GM23338 (cell line): ENCODE results near the gene DYNC2H1. TPM values are rescaled to one million over a fixed set of nuclear protein-coding genes. Genes with fewer than 3 reads are reported as not detected.

Experiments
- ATAC-seq: fragments of 200-7000 bp; cut with Tn5 transposase; 3 replicates; pipeline ENCODE4 v1.9.1; 2020
- DNase-seq: peaks from one replicate; pipeline ENCODE4 v3.0.0-alpha.2; 2015; ENCODE audit warnings: low spot score
- H2AFZ ChIP-seq: fragments of 200-600 bp; sonication (generic); 2 replicates; pipeline ENCODE4 v1.8.0; 2016; ENCODE audit warnings: antibody characterized with exemption, mild to moderate bottlenecking, moderate library complexity
- H3F3A ChIP-seq: fragments of 200-600 bp; sonication (generic); replicated peaks from 2 replicates; pipeline ENCODE4 v1.8.0; 2017; ENCODE audit warnings: antibody characterized with exemption, mixed run types, low read depth
- H3K27ac ChIP-seq: fragments of 200-600 bp; sonication (generic); 2 replicates; pipeline ENCODE4 v1.6.1; 2016; ENCODE audit warnings: low read depth
- H3K27me3 ChIP-seq: fragments of 200-600 bp; sonication (generic); 2 replicates; pipeline ENCODE4 v1.8.0; 2016; ENCODE audit warnings: mild to moderate bottlenecking, mixed run types, moderate library complexity; ENCODE audit not compliant: insufficient read depth
- H3K36me3 ChIP-seq: fragments of 200-600 bp; sonication (generic); 2 replicates; pipeline ENCODE4 v1.8.0; 2016; ENCODE audit warnings: mild to moderate bottlenecking; ENCODE audit not compliant: insufficient read depth
- H3K4me1 ChIP-seq: fragments of 200-600 bp; sonication (generic); 2 replicates; pipeline ENCODE4 v1.8.0; 2016; ENCODE audit warnings: mild to moderate bottlenecking, moderate library complexity; ENCODE audit not compliant: insufficient read depth
- H3K4me2 ChIP-seq: fragments of 200-600 bp; sonication (generic); 2 replicates; pipeline ENCODE4 v1.7.1; 2017; ENCODE audit warnings: mixed run types
- H3K4me3 ChIP-seq: fragments of 200-600 bp; sonication (generic); 2 replicates; pipeline ENCODE4 v1.6.1; 2016; ENCODE audit warnings: mixed run types
- H3K79me2 ChIP-seq: fragments of 200-600 bp; sonication (generic); replicated peaks from 2 replicates; pipeline ENCODE4 v1.8.0; 2017; ENCODE audit warnings: mild to moderate bottlenecking; ENCODE audit not compliant: insufficient read depth
- H3K9me2 ChIP-seq: fragments of 200-600 bp; sonication (generic); 2 replicates; pipeline ENCODE4 v1.8.0; 2017; ENCODE audit not compliant: insufficient read depth
- H4K20me1 ChIP-seq: fragments of 200-600 bp; sonication (generic); replicated peaks from 2 replicates; pipeline ENCODE4 v1.8.0; 2017; ENCODE audit warnings: mild to moderate bottlenecking; ENCODE audit not compliant: insufficient read depth
- H3K27ac Mint-ChIP-seq: 2 replicates; pipeline ENCODE4 v1.8.0; 2020; ENCODE audit warnings: inconsistent platforms, mild to moderate bottlenecking, moderate library complexity, mixed read lengths
- H3K27me3 Mint-ChIP-seq: 3 replicates; pipeline ENCODE4 v1.8.0; 2022; ENCODE audit warnings: low read depth, mild to moderate bottlenecking, moderate library complexity, mixed read lengths, inconsistent platforms; ENCODE audit not compliant: insufficient read depth, poor library complexity
- H3K36me3 Mint-ChIP-seq: 3 replicates; pipeline ENCODE4 v1.8.0; 2021; ENCODE audit warnings: low read depth, mild to moderate bottlenecking, inconsistent platforms, moderate library complexity, mixed read lengths
- H3K4me1 Mint-ChIP-seq: 3 replicates; pipeline ENCODE4 v1.8.0; 2020; ENCODE audit warnings: mild to moderate bottlenecking, inconsistent platforms, mixed read lengths
- H3K4me3 Mint-ChIP-seq: 3 replicates; pipeline ENCODE4 v1.8.0; 2021; ENCODE audit warnings: moderate library complexity, mild to moderate bottlenecking, inconsistent platforms, mixed read lengths
- H3K9me3 Mint-ChIP-seq: 3 replicates; pipeline ENCODE4 v1.8.0; 2020; ENCODE audit warnings: moderate library complexity, mild to moderate bottlenecking, inconsistent platforms, mixed read lengths
- EZH2 ChIP-seq: fragments of 200-600 bp; sonication (generic); IDR thresholded peaks from one replicate; pipeline ENCODE4 v1.8.0; 2017; ENCODE audit warnings: antibody characterized with exemption, mild to moderate bottlenecking, low read depth; ENCODE audit not compliant: unreplicated experiment
- EZH2phosphoT487 ChIP-seq: fragments of 200-600 bp; sonication (generic); IDR thresholded peaks from one replicate; pipeline ENCODE4 v1.8.1; 2018; ENCODE audit warnings: antibody characterized with exemption; ENCODE audit not compliant: unreplicated experiment
- JUNB ChIP-seq: IDR thresholded peaks from one replicate; pipeline ENCODE4 v1.6.1; 2016; ENCODE audit warnings: antibody characterized with exemption; ENCODE audit not compliant: unreplicated experiment
- NANOG ChIP-seq: IDR thresholded peaks from 2 replicates; pipeline ENCODE4 v1.6.1; 2016; ENCODE audit warnings: antibody characterized with exemption, borderline replicate concordance
- REST ChIP-seq: IDR thresholded peaks from one replicate; pipeline ENCODE4 v1.6.1; 2018; ENCODE audit warnings: antibody characterized with exemption; ENCODE audit not compliant: unreplicated experiment
- STAT1 ChIP-seq: IDR thresholded peaks from one replicate; pipeline ENCODE4 v1.6.1; 2016; ENCODE audit warnings: antibody characterized with exemption; ENCODE audit not compliant: unreplicated experiment
- ZNF114 ChIP-seq: fragments of 250-450 bp; sonication (Bioruptor Pico); IDR thresholded peaks from 2 replicates; pipeline ENCODE4 v1.5.0; 2020; ENCODE audit warnings: mild to moderate bottlenecking, moderate library complexity
- ZNF331 ChIP-seq: fragments of 250-450 bp; sonication (Bioruptor Pico); IDR thresholded peaks from 2 replicates; pipeline ENCODE4 v1.5.0; 2020; ENCODE audit warnings: low read depth, mild to moderate bottlenecking, moderate library complexity
- polyA plus RNA-seq: library from polyadenylated mRNA; unstranded; fragments of >200 nt; fragmentation: Nextera tagmentation; extraction: Ambion mirVana; gene quantifications from 2 replicates; pipeline ENCODE4 v1.2.1, GENCODE V29; 2016
- total RNA-seq: library from RNA; depleted of rRNA; stranded (reverse); fragments of >200 nt; shearing (Covaris generic); gene quantifications from 2 replicates; pipeline ENCODE4 v1.2.3, GENCODE V29; 2014
- TF ChIP-seq, protein P1 (sequence below), 2 experiments: fragments of 200-600 bp in 1 of 2; sonication (generic) in 1 of 2; conservative IDR thresholded peaks; 2 replicates each; pipeline versions ENCODE4 v1.5.1 to v1.6.1; 2016 to 2017; ENCODE audit warnings: antibody characterized with exemption in 2 of 2, low read depth in 2 of 2, mild to moderate bottlenecking in 2 of 2, moderate library complexity in 1 of 2
- TF ChIP-seq, protein P2 (sequence below): IDR thresholded peaks from 2 replicates; pipeline ENCODE4 v1.6.1; 2016; ENCODE audit warnings: antibody characterized with exemption

Gene DYNC2H1
- total and polyA plus RNA-seq, 2 experiments from 2014 or later, result 19.3 to 22.5 TPM

DNA sequence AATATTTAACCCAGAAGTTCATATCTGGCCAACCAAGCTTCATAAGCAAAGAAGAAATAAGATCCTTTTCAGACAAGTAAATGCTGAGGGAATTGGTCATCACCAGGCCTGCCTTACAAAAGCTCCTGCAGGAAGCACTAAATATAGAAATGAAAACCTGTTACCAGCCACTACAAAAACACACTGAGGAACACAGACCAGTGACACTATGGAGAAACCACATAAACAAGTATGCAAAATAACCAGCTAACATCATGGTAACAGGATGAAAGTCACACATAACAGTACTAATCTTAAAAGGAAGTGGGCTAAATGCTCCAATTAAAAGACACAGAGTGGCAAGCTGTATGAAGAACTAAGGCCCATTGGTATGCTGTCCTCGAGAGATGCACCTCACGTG lies 311.4 kb downstream of the DYNC2H1 start:
- no peak for ATAC-seq
- no peaks in the 10 kb centered on the region for H3K9me3 Mint-ChIP-seq

DNA sequence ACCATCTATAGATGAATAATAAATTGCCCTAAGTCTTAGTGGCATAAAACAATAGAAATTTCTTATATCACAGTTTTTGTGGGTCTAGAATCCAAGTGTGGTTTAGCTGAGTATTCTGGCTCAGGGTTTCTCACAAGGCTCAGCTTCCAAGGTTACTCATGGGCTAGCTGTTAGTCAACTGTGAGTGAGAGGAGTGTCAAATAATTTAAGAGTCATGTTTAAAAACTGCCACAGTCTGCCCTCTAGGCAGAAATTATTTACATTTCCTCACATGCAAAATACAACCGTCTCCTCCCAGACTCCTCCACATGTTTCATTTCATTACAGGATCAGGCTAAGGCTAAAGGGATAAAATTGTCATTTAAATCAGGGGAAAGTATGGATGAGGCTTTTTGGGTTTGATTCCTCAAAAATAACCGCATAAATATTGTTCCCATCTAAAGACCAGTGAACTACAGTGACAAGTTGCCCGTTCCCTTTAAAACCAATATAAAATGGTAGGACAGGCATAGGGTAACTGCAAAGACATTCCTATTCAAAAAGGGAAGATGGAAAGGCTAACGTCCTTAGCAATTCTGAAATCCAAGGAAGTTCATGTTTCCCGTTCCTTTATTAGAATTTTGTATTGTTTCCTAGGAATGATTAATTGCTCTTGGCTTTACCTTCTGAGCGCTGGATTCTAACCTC lies 324.3 kb downstream of the DYNC2H1 start:
- H3K4me1 Mint-ChIP-seq, result peaks cover 12% of the 10 kb centered on the region; the same call in 2 of the 3 replicates
- H3K27ac Mint-ChIP-seq, result no peak overlapping the region
- Histone ChIP-seq H3K4me2 (no peak overlapping the region), H3K4me3 (no peak overlapping the region), H3K79me2 (no peaks in the 10 kb centered on the region), H3K27me3 (no peaks in the 10 kb centered on the region), H3K9me2 (0 out of 2 replicates have a peak, but pooled peaks cover 3% of the 10 kb centered on the region), H3K27ac (no peak overlapping the region), H2AFZ (no peak overlapping the region), H3K36me3 (no peaks in the 10 kb centered on the region), H3F3A (no peaks in the 10 kb centered on the region), H3K4me1 (no peaks in the 10 kb centered on the region), H4K20me1 (no peaks in the 10 kb centered on the region)
- no peak overlapping the region for H3K4me3 Mint-ChIP-seq
- no peaks in the 10 kb centered on the region for H3K27me3 Mint-ChIP-seq
- H3K36me3 Mint-ChIP-seq, result no peaks in the 10 kb centered on the region
- ATAC-seq, result no peak
- no peaks in the 10 kb centered on the region for H3K9me3 Mint-ChIP-seq
- DNase-seq, result no peak
- TF ChIP-seq ZNF331 (CRISPR knock-in tag) (no peak), NANOG (no peak)
- TF ChIP-seq, protein P1, sequence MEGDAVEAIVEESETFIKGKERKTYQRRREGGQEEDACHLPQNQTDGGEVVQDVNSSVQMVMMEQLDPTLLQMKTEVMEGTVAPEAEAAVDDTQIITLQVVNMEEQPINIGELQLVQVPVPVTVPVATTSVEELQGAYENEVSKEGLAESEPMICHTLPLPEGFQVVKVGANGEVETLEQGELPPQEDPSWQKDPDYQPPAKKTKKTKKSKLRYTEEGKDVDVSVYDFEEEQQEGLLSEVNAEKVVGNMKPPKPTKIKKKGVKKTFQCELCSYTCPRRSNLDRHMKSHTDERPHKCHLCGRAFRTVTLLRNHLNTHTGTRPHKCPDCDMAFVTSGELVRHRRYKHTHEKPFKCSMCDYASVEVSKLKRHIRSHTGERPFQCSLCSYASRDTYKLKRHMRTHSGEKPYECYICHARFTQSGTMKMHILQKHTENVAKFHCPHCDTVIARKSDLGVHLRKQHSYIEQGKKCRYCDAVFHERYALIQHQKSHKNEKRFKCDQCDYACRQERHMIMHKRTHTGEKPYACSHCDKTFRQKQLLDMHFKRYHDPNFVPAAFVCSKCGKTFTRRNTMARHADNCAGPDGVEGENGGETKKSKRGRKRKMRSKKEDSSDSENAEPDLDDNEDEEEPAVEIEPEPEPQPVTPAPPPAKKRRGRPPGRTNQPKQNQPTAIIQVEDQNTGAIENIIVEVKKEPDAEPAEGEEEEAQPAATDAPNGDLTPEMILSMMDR (conservative IDR thresholded peaks at IDR 0.05; ENCODE audit: low read depth in 2 of 2), result no peak

More for the DNA sequence above, 311.4 kb downstream of the DYNC2H1 start:
- H4K20me1 ChIP-seq, result no peaks in the 10 kb centered on the region
- Mint-ChIP-seq H3K4me3 (no peak overlapping the region), H3K27ac (no peak overlapping the region; the same call in 1 of the 2 replicates), H3K27me3 (peaks cover 2% of the 10 kb centered on the region), H3K4me1 (peaks cover 6% of the 10 kb centered on the region), H3K36me3 (peaks cover 3% of the 10 kb centered on the region; the same call in 2 of the 3 replicates)
- H3K27ac ChIP-seq, result no peak overlapping the region
- H3K4me2 ChIP-seq, result no peak overlapping the region
- H3K9me2 ChIP-seq, result peaks cover 15% of the 10 kb centered on the region; the same call in 1 of the 2 replicates
- TF ChIP-seq ZNF114 (no peak), EZH2phosphoT487 (no peak), EZH2 (no peak)
- H3K4me1 ChIP-seq, result no peaks in the 10 kb centered on the region
- H3K36me3 ChIP-seq, result no peaks in the 10 kb centered on the region
- no peak for DNase-seq
- no peaks in the 10 kb centered on the region for H3F3A ChIP-seq
- H3K4me3 ChIP-seq, result no peak overlapping the region
- H3K79me2 ChIP-seq, result no peaks in the 10 kb centered on the region
- H3K27me3 ChIP-seq, result no peaks in the 10 kb centered on the region
- no peak overlapping the region for H2AFZ ChIP-seq

DNA sequence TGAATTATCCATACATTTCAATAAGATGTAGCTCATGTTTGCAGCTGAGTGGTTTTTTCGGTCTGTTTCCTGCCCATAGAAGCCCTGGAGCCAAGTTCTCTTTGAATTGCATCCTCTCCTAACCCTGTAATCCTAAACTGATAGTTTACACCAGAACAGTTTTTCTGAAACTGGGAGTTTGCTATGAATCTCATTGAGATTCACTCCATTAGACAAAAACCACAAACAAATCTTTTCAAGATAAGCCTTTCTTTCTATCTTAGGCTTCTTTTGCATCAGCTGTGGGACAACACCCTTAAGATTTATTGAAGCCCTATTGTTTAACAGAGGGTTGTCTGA lies 324.8 kb downstream of the DYNC2H1 start:
- H3K9me2 ChIP-seq, result 0 out of 2 replicates have a peak, but pooled peaks cover 3% of the 10 kb centered on the region
- Mint-ChIP-seq H3K4me1 (peaks cover 12% of the 10 kb centered on the region; the same call in 2 of the 3 replicates), H3K27me3 (no peaks in the 10 kb centered on the region), H3K9me3 (no peaks in the 10 kb centered on the region), H3K4me3 (no peak overlapping the region), H3K36me3 (no peaks in the 10 kb centered on the region), H3K27ac (no peak overlapping the region)
- no peak overlapping the region for H3K4me3 ChIP-seq
- H3K36me3 ChIP-seq, result no peaks in the 10 kb centered on the region
- no peak overlapping the region for H3K27ac ChIP-seq
- DNase-seq, result no peak
- no peak for TF ChIP-seq EZH2phosphoT487
- no peak for TF ChIP-seq ZNF331 (CRISPR knock-in tag)
- TF ChIP-seq, protein P2, sequence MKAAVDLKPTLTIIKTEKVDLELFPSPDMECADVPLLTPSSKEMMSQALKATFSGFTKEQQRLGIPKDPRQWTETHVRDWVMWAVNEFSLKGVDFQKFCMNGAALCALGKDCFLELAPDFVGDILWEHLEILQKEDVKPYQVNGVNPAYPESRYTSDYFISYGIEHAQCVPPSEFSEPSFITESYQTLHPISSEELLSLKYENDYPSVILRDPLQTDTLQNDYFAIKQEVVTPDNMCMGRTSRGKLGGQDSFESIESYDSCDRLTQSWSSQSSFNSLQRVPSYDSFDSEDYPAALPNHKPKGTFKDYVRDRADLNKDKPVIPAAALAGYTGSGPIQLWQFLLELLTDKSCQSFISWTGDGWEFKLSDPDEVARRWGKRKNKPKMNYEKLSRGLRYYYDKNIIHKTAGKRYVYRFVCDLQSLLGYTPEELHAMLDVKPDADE, result no peak
- no peak for TF ChIP-seq STAT1
- TF ChIP-seq JUNB, result no peak
- TF ChIP-seq REST, result no peak
- no peak for TF ChIP-seq EZH2
- TF ChIP-seq ZNF114, result no peak
- no peaks in the 10 kb centered on the region for H3K27me3 ChIP-seq
- H3K4me1 ChIP-seq, result no peaks in the 10 kb centered on the region
- no peak for ATAC-seq
- no peak overlapping the region for H2AFZ ChIP-seq
- no peak overlapping the region for H3K4me2 ChIP-seq
- no peaks in the 10 kb centered on the region for H3F3A ChIP-seq
- H3K79me2 ChIP-seq, result no peaks in the 10 kb centered on the region
- no peaks in the 10 kb centered on the region for H4K20me1 ChIP-seq
